MM.1S (cell line): ENCODE data around the gene CDC14A.

Source experiments
- DNase-seq: peaks from one replicate; pipeline ENCODE4 v3.0.0-alpha.2; 2015
- H2AFZ ChIP-seq: fragments of 300-600 bp; sonication (generic); 2 replicates; pipeline ENCODE4 v1.6.0; 2016; ENCODE audit warnings: antibody characterized with exemption, low read length
- H3F3A ChIP-seq: fragments of 300-600 bp; sonication (generic); 2 replicates; pipeline ENCODE4 v1.6.1; 2016; ENCODE audit warnings: mild to moderate bottlenecking, antibody characterized with exemption, low read length, moderate library complexity, mixed read lengths; ENCODE audit not compliant: insufficient read depth
- H3K27ac ChIP-seq: fragments of 300-600 bp; sonication (generic); 2 replicates; pipeline ENCODE4 v1.5.1; 2016; ENCODE audit warnings: mild to moderate bottlenecking, low read length
- H3K27me3 ChIP-seq: fragments of 300-600 bp; sonication (generic); replicated peaks from 2 replicates; pipeline ENCODE4 v1.6.0; 2016; ENCODE audit warnings: low read length; ENCODE audit not compliant: insufficient read depth
- H3K36me3 ChIP-seq: fragments of 300-600 bp; sonication (generic); replicated peaks from 2 replicates; pipeline ENCODE4 v1.6.1; 2016; ENCODE audit warnings: mild to moderate bottlenecking, low read length, mixed read lengths; ENCODE audit not compliant: insufficient read depth
- H3K4me1 ChIP-seq: fragments of 300-600 bp; sonication (generic); 2 replicates; pipeline ENCODE4 v1.6.1; 2016; ENCODE audit warnings: low read length, mixed read lengths
- H3K4me2 ChIP-seq: fragments of 300-600 bp; sonication (generic); 2 replicates; pipeline ENCODE4 v1.6.0; 2016; ENCODE audit warnings: low read depth, low read length
- H3K4me3 ChIP-seq: fragments of 300-600 bp; sonication (generic); 2 replicates; pipeline ENCODE4 v1.5.1; 2016; ENCODE audit warnings: low read length, mixed read lengths
- H3K79me2 ChIP-seq: fragments of 300-600 bp; sonication (generic); 2 replicates; pipeline ENCODE4 v1.6.1; 2016; ENCODE audit warnings: mixed run types, low read length, mixed read lengths
- H3K9ac ChIP-seq: fragments of 300-600 bp; sonication (generic); 2 replicates; pipeline ENCODE4 v1.6.1; 2016; ENCODE audit warnings: low read length, mixed read lengths
- H3K9me2 ChIP-seq: fragments of 300-600 bp; sonication (generic); replicated peaks from 2 replicates; pipeline ENCODE4 v1.6.1; 2016; ENCODE audit warnings: mild to moderate bottlenecking, low read length, mixed read lengths; ENCODE audit not compliant: insufficient read depth
- H3K9me3 ChIP-seq: fragments of 300-600 bp; sonication (generic); replicated peaks from 2 replicates; pipeline ENCODE4 v1.6.1; 2016; ENCODE audit warnings: mild to moderate bottlenecking, low read length, mixed read lengths; ENCODE audit not compliant: insufficient read depth
- H4K20me1 ChIP-seq: fragments of 300-600 bp; sonication (generic); 2 replicates; pipeline ENCODE4 v1.6.1; 2016; ENCODE audit warnings: mild to moderate bottlenecking, low read length, moderate library complexity, mixed read lengths; ENCODE audit not compliant: insufficient read depth
- CTCF ChIP-seq: fragments of 300-600 bp; sonication (generic); IDR thresholded peaks from 2 replicates; pipeline ENCODE4 v1.5.1; 2016; ENCODE audit warnings: antibody characterized with exemption, low read length, mixed read lengths
- EZH2 ChIP-seq: fragments of 300-600 bp; sonication (generic); optimal IDR thresholded peaks from 2 replicates; pipeline ENCODE3; 2017; ENCODE audit warnings: low read depth, mild to moderate bottlenecking, antibody characterized with exemption, low read length, mixed read lengths
- EZH2phosphoT487 ChIP-seq: fragments of 300-600 bp; sonication (generic); IDR thresholded peaks from 2 replicates; pipeline ENCODE4 v1.6.1; 2018; ENCODE audit warnings: antibody characterized with exemption, low read length

The CDC14A gene

GRCh38 chr1:100414693-100415497 lies 62.6 kb downstream of the CDC14A start:
- H3K4me3 ChIP-seq: no peak overlapping the region
- no peaks in the 10 kb centered on the region for H3K27me3 ChIP-seq

GRCh38 chr1:100415498-100415778 lies 63.1 kb downstream of the CDC14A start:
- Histone ChIP-seq H2AFZ (no peak overlapping the region), H3K36me3 (no peaks in the 10 kb centered on the region), H3K4me2 (no peak overlapping the region), H3K9me3 (no peaks in the 10 kb centered on the region), H3K9me2 (no peaks in the 10 kb centered on the region), H3K4me3 (no peak overlapping the region), H4K20me1 (no peaks in the 10 kb centered on the region), H3F3A (no peaks in the 10 kb centered on the region), H3K9ac (no peak overlapping the region), H3K4me1 (no peaks in the 10 kb centered on the region), H3K79me2 (no peaks in the 10 kb centered on the region), H3K27me3 (no peaks in the 10 kb centered on the region), H3K27ac (no peak overlapping the region)
- DNase-seq: no peak
- no peak for TF ChIP-seq EZH2phosphoT487
- no peak for TF ChIP-seq EZH2
- TF ChIP-seq CTCF: no peak

More at GRCh38 chr1:100414693-100415497, 62.6 kb downstream of the CDC14A start:
- Histone ChIP-seq H3K4me2 (no peak overlapping the region), H4K20me1 (no peaks in the 10 kb centered on the region), H3F3A (no peaks in the 10 kb centered on the region), H3K36me3 (no peaks in the 10 kb centered on the region), H3K27ac (no peak overlapping the region), H2AFZ (no peak overlapping the region), H3K9me2 (no peaks in the 10 kb centered on the region), H3K9me3 (no peaks in the 10 kb centered on the region), H3K79me2 (no peaks in the 10 kb centered on the region), H3K9ac (no peak overlapping the region), H3K4me1 (no peaks in the 10 kb centered on the region)
- DNase-seq: no peak
- TF ChIP-seq EZH2 (no peak), EZH2phosphoT487 (no peak), CTCF (no peak)

GRCh38 chr1:100419072-100419471 lies 66.8 kb downstream of the CDC14A start:
- no peak overlapping the region for H2AFZ ChIP-seq
- 0 out of 2 replicates have a peak, but pooled peaks cover 5% of the 10 kb centered on the region for H3K4me1 ChIP-seq
- no peak for DNase-seq
- H4K20me1 ChIP-seq: no peaks in the 10 kb centered on the region
- no peaks in the 10 kb centered on the region for H3K9me2 ChIP-seq
- H3K27ac ChIP-seq: no peak overlapping the region
- no peak overlapping the region for H3K9ac ChIP-seq
- no peaks in the 10 kb centered on the region for H3K79me2 ChIP-seq
- no peaks in the 10 kb centered on the region for H3K36me3 ChIP-seq
- H3K9me3 ChIP-seq: no peaks in the 10 kb centered on the region
- no peaks in the 10 kb centered on the region for H3K27me3 ChIP-seq
- no peak overlapping the region for H3K4me3 ChIP-seq
- TF ChIP-seq EZH2phosphoT487: no peak
- no peak for TF ChIP-seq CTCF
- no peak for TF ChIP-seq EZH2
- H3F3A ChIP-seq: no peaks in the 10 kb centered on the region
- H3K4me2 ChIP-seq: no peak overlapping the region
